NCI-H524 treated with DMSO at 0.1 percent for 48 hours (cell line): ENCODE data around the gene SPHK2.
A peak's percentile ranks its signal among the peaks of the same experiment; 100 is the strongest.
"Not testable (repeated sequence)": the region's sequence is repeated elsewhere in the genome, so short reads cannot be mapped to it uniquely, and the experiment has no call there.

Source experiments
- DNase-seq: peaks from one replicate; lab custom pipeline; 2025; lab: John Stamatoyannopoulos, UW

Gene SPHK2

DNA sequence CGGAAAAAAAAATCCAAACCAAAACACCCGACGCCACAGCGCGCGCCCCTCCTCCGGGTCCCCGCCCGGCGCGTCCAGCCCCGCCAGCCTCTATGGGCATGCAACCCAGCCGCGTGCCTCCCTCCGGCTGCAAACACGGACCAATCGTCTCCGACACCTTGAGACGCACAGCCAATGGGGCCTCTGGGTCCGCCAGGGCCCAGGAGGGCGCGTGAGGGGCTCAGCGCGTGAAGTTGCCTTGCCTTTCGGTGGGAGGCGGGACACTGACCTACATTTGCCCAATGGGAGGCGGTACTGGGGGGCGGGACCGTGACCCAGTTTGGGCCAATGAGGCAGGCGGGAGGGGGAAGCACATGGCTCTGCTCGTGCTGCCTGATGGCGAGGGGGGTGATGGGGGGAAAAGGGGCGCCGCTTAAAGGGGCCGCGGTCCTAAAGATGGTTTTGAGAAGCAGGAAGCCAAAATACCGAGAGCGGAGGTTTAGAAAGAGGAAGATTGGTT lies 18.2 kb downstream of the SPHK2 start:
- peak; percentile 96 for DNase-seq

- DNase-seq = peak; percentile 78
Observed at GRCh38 chr19:48637948-48638830, 18.9 kb downstream of the SPHK2 start.

DNA sequence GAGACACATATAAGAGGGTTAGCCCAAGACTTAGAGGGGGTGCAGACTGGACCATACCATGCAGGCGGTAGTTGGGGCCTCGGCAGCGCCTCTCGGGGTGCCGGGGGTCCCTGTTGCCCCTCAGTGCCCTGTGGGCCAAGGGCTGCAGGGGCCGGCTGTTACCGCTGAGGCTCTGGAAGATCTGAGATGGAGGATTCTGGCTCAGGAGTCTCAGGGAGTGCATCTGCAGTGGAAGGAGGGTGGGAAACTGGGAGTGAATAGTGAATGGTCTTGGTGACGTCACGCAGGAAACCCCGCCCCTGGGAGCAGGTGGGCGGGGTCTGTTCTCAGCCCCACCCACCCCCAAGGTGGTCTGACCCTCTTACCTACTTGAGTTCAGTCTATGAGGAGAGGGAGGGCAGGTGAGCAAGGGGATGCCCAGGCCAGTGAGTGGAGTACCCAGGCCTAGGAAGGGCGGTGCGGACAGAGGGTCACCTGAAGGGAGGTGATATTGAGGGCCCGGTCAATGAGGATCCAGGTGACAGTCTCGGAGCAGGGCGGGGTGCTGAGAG lies 19.6 kb downstream of the SPHK2 start:
- DNase-seq = no peak

DNA sequence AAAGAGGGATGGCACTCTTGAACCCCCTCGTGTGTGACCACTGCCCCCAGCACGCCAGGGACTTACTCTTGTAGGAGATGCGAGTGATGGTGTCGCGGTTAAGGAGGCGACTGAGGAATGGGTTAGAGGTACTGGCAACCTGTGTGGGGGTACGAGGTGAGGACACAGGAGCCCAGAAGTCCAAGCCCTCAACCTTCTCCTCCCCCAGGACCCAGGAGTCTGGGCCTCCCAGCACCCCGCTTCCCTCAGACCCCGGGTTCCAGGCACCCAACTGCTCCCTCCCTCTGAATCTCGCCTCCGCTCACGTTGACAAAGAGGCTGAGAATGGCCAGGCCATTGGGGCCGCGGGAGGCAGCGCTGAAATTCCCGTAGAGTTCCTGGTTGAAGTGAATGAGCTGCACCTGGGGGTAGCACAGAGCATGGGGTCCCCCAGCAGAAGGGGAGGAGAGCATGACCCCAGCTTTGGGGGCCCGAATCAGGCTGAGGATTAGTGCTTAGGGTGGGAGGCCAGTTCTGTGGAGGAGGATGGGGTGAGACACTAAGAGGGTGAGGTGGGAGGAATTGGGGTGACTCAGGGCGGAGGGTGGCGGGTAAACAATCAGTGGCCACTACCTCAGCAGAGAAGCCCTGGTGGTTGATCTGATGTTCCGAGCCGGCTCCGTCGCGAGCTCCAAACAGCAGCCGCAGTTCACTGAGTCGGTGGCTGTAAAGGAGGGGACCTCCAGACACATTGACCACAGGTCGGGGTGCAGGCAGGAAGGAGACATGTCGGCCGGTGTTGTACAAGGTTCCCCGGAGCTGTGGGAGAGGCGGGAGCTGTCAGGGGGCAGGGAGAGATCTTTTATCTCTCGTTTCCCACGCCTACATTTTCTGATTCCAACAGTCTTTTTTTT lies 20.4 kb downstream of the SPHK2 start:
- DNase-seq = no peak

DNA sequence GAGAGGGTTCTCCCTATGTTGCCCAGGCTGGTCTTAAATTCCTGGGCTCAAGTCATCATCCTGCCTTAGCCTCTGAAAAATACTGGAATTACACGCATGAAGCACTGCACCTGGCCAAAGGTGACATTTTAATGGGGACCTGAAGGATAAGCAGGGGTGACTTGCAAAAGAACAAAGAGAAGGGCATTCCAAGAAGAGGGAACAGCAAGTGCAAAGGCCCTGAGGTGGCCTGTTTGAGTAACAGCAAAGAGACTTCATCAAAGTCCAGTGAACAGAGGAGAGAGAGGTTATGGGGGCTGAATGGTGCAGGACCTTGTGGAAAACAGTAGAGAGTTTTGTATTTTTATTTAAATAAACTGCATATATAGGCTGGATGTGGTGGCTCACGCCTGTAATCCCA lies 22.5 kb downstream of the SPHK2 start:
- DNase-seq = no peak

DNA sequence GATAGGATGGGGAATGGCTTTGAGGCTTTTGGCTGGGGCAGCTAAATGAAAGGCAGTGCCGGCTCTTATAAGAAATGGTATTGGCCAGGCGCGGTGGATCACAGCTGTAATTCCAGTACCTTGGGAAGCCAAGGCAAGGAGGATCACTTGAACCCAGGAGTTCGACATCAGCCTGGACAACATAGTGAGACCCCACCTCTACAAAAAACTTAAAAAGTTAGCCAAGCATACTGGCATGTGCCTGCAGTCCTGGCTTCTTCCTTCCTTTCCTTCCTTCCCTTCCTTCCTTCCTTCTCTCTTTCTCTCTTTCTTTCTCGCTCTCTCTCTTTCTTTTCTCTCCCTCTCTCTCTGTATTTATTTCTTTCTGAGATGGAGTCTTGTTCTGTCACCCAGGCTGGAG lies 23.6 kb downstream of the SPHK2 start:
- DNase-seq = no peak

GRCh38 chr19:48644355-48644754 lies 25.0 kb downstream of the SPHK2 start:
- no peak for DNase-seq

GRCh38 chr19:48644839-48645619 lies 25.7 kb downstream of the SPHK2 start:
- DNase-seq = peak; percentile 31

GRCh38 chr19:48645620-48646000 lies 26.3 kb downstream of the SPHK2 start:
- DNase-seq = no peak

GRCh38 chr19:48646001-48646721 lies 26.9 kb downstream of the SPHK2 start, which contains the start of gene CA11:
CA11 (minus strand) TSS chr19:48646187; CDS start chr19:48645632, 555 bp downstream.
- DNase-seq = peak; percentile 82

GRCh38 chr19:48646722-48647216 lies 27.5 kb downstream of the SPHK2 start:
- DNase-seq = no peak

DNA sequence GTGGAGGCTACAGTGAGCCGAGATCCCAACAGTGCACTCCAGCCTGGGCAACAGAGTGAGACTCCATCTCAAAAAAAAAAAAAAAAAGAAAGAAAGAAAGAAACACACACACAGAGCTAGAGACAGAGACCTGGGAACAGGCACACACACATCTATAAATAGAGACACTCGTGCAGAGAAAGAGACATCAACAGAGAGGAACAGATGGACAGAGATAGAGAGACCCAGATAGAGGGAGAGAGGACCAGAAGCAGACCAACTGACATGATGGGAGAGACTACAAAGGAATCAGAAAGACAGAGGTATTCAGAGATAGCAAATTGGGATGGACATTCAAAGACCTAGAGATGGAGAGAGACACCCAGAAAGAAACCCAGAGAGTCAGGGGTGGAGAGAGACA lies 28.8 kb downstream of the SPHK2 start:
- no peak for DNase-seq

DNA sequence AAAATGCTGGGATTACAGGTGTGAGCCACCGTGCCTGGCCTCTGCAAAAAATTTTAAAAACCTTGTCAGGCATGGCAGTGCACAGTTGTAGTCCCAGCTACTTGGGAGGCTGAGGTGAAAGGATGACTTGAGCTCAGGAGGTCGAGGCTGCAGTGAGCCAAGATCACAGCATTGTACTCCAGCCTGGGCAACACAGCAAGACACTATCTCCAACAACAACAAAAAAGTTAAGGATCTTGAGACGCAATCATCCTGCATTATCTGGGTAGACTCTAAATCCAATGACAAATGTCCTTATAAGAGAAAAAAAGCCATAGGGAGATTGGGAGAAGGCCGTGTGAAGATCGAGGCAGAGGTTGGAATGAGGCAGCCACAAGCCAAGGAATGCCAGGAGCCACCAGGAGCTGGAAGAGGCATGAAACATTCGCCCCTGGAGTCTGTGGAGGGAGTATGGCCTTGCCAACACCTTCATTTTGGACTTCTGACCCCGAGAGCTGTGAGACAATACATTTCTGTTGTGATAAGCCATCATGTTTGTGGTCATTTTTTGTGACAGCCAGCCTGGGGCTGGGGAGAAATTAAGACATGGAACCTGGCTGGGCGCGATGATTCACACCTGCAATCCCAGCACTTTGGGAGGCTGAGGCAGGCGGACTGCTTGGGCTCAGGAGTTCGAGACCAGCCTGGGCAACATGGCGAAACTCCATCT lies 31.8 kb downstream of the SPHK2 start:
- DNase-seq = no peak

DNA sequence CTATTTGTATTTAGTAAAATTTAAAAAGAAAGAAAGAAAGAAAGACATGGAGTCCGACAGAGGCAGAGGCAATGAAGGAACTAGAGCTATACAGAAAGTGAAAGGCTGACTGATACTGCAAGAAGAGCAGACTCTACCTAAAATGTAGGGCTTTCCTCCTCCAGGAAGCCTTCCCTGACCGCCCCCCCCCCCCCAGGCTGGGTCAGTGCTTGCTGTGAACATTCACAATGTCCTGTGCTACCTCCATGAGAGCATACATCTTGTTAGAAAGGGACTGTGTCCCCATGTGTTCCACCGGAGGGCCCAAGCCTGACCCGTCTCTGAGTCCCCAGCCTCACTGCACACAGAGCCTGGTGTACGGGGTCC lies 32.4 kb downstream of the SPHK2 start:
- no peak for DNase-seq

DNA sequence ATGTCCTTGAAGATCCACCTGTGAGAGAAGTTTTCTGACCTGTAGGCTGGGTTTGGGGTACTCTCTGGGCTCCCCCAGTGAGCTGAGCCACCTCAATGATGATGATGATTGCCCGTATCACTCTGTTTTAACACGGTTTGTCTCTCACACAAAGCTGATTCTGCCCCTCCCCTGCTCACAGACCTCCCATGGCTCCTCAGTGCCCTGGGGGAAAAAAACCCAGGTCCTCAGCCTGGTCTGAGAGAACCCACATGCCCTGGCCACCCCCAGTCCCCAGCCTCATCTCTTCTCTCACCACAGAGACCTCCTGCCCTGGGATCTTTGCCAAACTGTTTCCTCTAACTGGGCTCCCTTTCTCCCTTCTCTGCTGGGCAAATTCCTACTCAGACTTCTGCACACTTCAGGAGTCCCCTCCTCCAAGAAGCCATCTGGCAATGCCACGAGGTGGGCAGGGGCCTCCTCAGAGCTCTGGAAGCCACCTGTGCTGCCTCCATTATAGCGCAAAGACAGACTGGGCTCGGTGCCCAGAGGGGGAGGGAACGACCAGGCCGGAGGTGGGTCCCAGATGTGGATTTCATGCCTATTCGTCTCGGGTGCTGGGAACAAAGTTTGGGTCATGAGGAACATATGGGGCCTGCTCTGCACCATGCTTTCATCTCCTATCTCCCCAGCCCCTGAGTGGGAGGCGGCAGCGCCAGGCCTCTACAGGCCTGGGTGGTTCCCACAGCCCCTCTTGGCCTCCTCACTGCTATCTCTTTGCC lies 35.2 kb downstream of the SPHK2 start:
- peak; percentile 98 for DNase-seq

- no peak for DNase-seq
Observed at GRCh38 chr19:48656840-48657474, 37.7 kb downstream of the SPHK2 start.

DNA sequence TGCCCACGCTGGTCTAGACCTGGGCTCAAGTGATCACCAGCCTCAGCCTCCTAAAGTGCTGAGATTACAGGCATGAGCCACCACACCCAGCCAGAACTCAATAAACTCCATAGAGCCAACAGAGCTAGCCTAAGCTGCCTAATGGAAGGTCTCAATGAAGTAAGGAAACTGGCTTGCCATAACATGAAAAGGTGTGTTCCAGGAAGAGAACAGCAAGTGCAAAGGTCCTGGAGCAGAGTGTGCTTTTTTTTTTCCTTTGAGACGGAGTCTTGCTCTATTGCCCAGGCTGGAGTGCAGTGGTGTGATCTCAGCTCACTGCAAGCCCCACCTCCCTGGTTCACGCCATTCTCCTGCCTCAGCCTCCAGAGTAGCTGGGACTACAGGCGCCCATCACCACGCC lies 38.5 kb downstream of the SPHK2 start:
- not testable (repeated sequence) for DNase-seq

GRCh38 chr19:48658483-48658882 lies 39.2 kb downstream of the SPHK2 start:
- no peak for DNase-seq

DNA sequence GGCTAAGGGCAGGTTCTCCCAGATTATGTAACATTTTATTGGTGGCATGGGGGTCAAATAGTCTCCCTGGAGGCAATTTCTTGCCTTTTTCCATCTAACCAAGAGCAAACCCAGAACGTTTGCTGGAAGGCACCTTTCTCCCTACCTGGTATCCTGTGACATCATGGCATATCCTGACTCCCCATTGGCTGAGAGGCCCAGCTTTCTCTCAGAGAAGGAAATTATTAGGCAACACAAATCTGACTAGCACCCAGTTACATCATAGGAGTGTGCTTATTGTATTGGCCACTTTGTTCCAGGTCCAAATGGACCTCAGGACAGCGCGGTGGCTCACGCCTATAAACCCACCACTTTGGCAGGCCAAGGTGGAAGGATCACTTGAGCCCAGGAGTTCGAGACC lies 40.5 kb downstream of the SPHK2 start:
- DNase-seq = no peak
